ENCODE measurements around the gene ZFHX3.
"Not testable (repeated sequence)": the region's sequence is repeated elsewhere in the genome, so short reads cannot be mapped to it uniquely, and the experiment has no call there.

ZFHX3 gene

GRCh38 chr16:73021866-73022495 is 25.9 kb downstream of the ZFHX3 start:
- no peak for DNase-seq

GRCh38 chr16:73020409-73020884 is 27.5 kb downstream of the ZFHX3 start:
- DNase-seq, result no peak

- DNase-seq, result no peak
Measured at GRCh38 chr16:73019457-73020362, 28.2 kb downstream of the ZFHX3 start.

GRCh38 chr16:73018821-73019456 is 29.0 kb downstream of the ZFHX3 start:
- DNase-seq, result no peak

GRCh38 chr16:73017321-73017720 is 30.6 kb downstream of the ZFHX3 start:
- no peak for DNase-seq

- DNase-seq, result no peak
Measured at GRCh38 chr16:73016488-73016830, 31.5 kb downstream of the ZFHX3 start.

GRCh38 chr16:73015612-73016487 is 32.1 kb downstream of the ZFHX3 start:
- DNase-seq, result no peak

- DNase-seq, result no peak
Measured at GRCh38 chr16:73014768-73015167, 33.2 kb downstream of the ZFHX3 start.

GRCh38 chr16:73013974-73014373 is 34.0 kb downstream of the ZFHX3 start:
- DNase-seq, result no peak

GRCh38 chr16:73012341-73012740 is 35.6 kb downstream of the ZFHX3 start:
- no peak for DNase-seq

GRCh38 chr16:73011926-73012325 is 36.0 kb downstream of the ZFHX3 start:
- no peak for DNase-seq

GRCh38 chr16:73010150-73010676 is 37.7 kb downstream of the ZFHX3 start:
- DNase-seq, result no peak

- DNase-seq, result not testable (repeated sequence)
Measured at GRCh38 chr16:73009710-73010109, 38.2 kb downstream of the ZFHX3 start.

GRCh38 chr16:73006026-73006425 is 41.9 kb downstream of the ZFHX3 start:
- no peak for DNase-seq

- DNase-seq, result no peak
Measured at GRCh38 chr16:73002866-73003265, 45.1 kb downstream of the ZFHX3 start.

GRCh38 chr16:73000907-73001521 is 46.9 kb downstream of the ZFHX3 start:
- no peak for DNase-seq

- DNase-seq, result no peak
Measured at GRCh38 chr16:73000020-73000906, 47.7 kb downstream of the ZFHX3 start.

- DNase-seq, result no peak
Measured at GRCh38 chr16:72999541-73000019, 48.3 kb downstream of the ZFHX3 start.

GRCh38 chr16:72997141-72997542 is 50.8 kb downstream of the ZFHX3 start:
- no peak for DNase-seq

- no peak for DNase-seq
Measured at GRCh38 chr16:72996291-72997062, 51.5 kb downstream of the ZFHX3 start.
